T-helper 2 cell treated with Interferon-gamma antibody and Interleukin-4, amounts not matched to agents 5 μg/mL and 100 μg/mL, for 36 hours (primary cell): ENCODE results near the gene MSLN.
"Not testable (repeated sequence)": the region's sequence is repeated elsewhere in the genome, so short reads cannot be mapped to it uniquely, and the experiment has no call there.

Experiments
- DNase-seq: peaks from one replicate; pipeline ENCODE4 v3.0.0; 2021; ENCODE audit warnings: low spot score
- H3K27ac Mint-ChIP-seq: one replicate; pipeline ENCODE4 v1.8.0; 2021; ENCODE audit warnings: mild to moderate bottlenecking, mixed read lengths
- H3K27me3 Mint-ChIP-seq: one replicate; pipeline ENCODE4 v1.8.0; 2021; ENCODE audit warnings: low read depth, mixed read lengths
- H3K36me3 Mint-ChIP-seq: one replicate; pipeline ENCODE4 v1.8.0; 2021; ENCODE audit warnings: low read depth, mixed read lengths
- H3K4me1 Mint-ChIP-seq: one replicate; pipeline ENCODE4 v1.8.0; 2021; ENCODE audit warnings: low read depth, mixed read lengths
- H3K4me3 Mint-ChIP-seq: one replicate; pipeline ENCODE4 v1.8.0; 2022; ENCODE audit warnings: mild to moderate bottlenecking, moderate library complexity, mixed read lengths
- H3K9me3 Mint-ChIP-seq: one replicate; pipeline ENCODE4 v1.8.0; 2021; ENCODE audit warnings: mixed read lengths

The MSLN gene

GRCh38 chr16:751152-752006 lies 9.2 kb upstream of the MSLN start:
- H3K27ac Mint-ChIP-seq = no peak overlapping the region
- H3K27me3 Mint-ChIP-seq = peaks cover 4% of the 10 kb centered on the region
- H3K4me3 Mint-ChIP-seq = no peak overlapping the region
- no peaks in the 10 kb centered on the region for H3K4me1 Mint-ChIP-seq
- DNase-seq = no peak
- no peaks in the 10 kb centered on the region for H3K9me3 Mint-ChIP-seq
- H3K36me3 Mint-ChIP-seq = no peaks in the 10 kb centered on the region

DNA sequence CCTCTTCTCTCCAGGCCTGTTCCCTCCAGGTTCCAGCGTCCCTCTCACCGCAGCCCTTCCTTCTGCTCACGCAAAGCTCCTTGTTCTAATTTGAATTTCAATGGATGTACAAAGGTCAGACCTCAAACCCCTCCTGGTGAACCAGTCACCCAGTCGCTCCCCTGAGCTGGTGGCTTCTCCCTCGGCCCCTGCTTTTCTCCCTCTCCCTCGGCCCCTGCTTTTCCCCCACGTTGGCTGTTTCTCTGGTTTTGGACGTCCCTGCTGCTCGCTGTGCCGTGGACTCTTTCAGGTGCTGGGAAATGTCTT lies 8.6 kb upstream of the MSLN start:
- H3K27me3 Mint-ChIP-seq = peaks cover 7% of the 10 kb centered on the region
- no peak overlapping the region for H3K4me3 Mint-ChIP-seq
- no peaks in the 10 kb centered on the region for H3K36me3 Mint-ChIP-seq
- H3K4me1 Mint-ChIP-seq = no peaks in the 10 kb centered on the region
- no peaks in the 10 kb centered on the region for H3K9me3 Mint-ChIP-seq
- no peak for DNase-seq
- H3K27ac Mint-ChIP-seq = no peak overlapping the region

- H3K4me1 Mint-ChIP-seq, H3K36me3 Mint-ChIP-seq, H3K4me3 Mint-ChIP-seq, H3K27me3 Mint-ChIP-seq, DNase-seq, H3K27ac Mint-ChIP-seq, H3K9me3 Mint-ChIP-seq: not testable (repeated sequence)
These were observed 6.4 kb upstream of the MSLN start for GRCh38 chr16:754121-754607.

DNA sequence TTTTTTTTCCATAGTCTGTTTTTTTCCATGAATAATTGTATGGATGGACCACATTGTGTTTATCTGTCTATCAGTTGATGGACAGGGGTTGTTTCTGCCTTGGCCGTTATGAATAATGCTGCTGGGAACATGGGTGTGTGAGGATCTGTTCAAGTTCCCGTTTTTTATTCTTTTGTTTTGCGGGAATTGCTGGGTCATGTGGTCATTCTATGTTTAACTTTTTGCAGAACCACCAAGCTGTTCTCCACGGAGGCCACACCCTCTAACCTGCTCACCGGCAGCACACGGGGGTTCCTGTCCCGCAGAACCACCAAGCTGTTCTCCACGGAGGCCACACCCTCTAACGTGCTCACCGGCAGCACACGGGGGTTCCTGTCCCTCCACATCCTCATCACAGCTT lies 5.9 kb upstream of the MSLN start:
- DNase-seq = no peak
- Mint-ChIP-seq H3K4me1 (no peaks in the 10 kb centered on the region), H3K27me3 (peaks cover 7% of the 10 kb centered on the region), H3K9me3 (no peaks in the 10 kb centered on the region), H3K36me3 (no peaks in the 10 kb centered on the region), H3K4me3 (no peak overlapping the region), H3K27ac (no peak overlapping the region)

DNA sequence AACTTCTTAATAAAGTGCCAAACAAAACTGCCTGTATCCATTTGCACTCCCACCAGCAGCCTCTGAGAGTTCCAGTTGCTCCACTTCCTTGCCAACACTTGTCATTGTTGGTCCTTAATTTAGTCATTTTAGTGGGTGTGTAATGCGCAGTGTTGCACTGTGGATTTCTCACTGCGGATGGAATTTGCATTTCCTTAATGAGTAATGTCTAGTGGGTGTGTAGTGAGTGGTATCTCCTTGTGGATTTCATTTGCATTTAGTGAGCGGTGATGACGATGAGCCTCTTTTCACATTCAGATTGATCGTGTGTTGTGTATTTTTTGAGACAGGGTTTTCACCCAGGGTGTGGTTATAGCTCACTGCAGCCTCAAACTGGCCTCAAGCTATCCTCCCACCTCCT lies 4.1 kb upstream of the MSLN start:
- H3K9me3 Mint-ChIP-seq = no peaks in the 10 kb centered on the region
- no peaks in the 10 kb centered on the region for H3K4me1 Mint-ChIP-seq
- DNase-seq = no peak
- H3K27me3 Mint-ChIP-seq = peaks cover 7% of the 10 kb centered on the region
- H3K36me3 Mint-ChIP-seq = no peaks in the 10 kb centered on the region
- H3K4me3 Mint-ChIP-seq = no peak overlapping the region
- H3K27ac Mint-ChIP-seq = no peak overlapping the region

- Mint-ChIP-seq H3K27ac (no peak overlapping the region), H3K9me3 (no peaks in the 10 kb centered on the region), H3K4me1 (no peaks in the 10 kb centered on the region), H3K27me3 (peaks cover 7% of the 10 kb centered on the region), H3K36me3 (no peaks in the 10 kb centered on the region), H3K4me3 (no peak overlapping the region)
- no peak for DNase-seq
These were observed 1.2 kb upstream of the MSLN start for GRCh38 chr16:759110-759910.

DNA sequence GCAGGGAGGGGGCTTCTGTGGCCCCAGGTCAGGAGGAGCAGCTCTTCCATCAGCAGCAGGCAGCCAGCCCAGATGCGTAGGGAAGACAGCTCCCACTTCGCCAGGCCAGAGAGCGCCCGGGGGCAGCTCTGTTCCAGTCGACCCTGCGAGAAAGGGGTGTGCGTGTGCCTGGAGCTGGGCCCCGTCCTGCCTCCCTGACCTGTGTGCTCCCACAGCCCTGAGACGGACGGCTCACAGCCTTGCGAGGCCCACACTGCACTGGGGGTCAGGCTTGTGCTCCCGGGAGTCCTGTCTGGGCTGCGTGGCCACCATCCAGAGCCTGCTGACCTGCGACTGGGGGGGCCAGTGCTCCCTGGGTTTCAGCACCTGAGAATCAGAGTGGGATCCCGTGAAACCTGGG lies 469 bp upstream of the MSLN start:
- H3K9me3 Mint-ChIP-seq = no peaks in the 10 kb centered on the region
- DNase-seq = no peak
- H3K27ac Mint-ChIP-seq = no peak overlapping the region
- H3K4me1 Mint-ChIP-seq = no peaks in the 10 kb centered on the region
- H3K4me3 Mint-ChIP-seq = no peak overlapping the region
- H3K27me3 Mint-ChIP-seq = peaks cover 7% of the 10 kb centered on the region
- H3K36me3 Mint-ChIP-seq = no peaks in the 10 kb centered on the region

- DNase-seq = no peak
These were observed 1.3 kb downstream of the MSLN start for GRCh38 chr16:761625-762513.

GRCh38 chr16:762595-763268 lies 2.2 kb downstream of the MSLN start:
- Mint-ChIP-seq H3K27me3 (no peaks in the 10 kb centered on the region), H3K4me3 (no peak overlapping the region), H3K36me3 (no peaks in the 10 kb centered on the region), H3K4me1 (no peaks in the 10 kb centered on the region), H3K9me3 (no peaks in the 10 kb centered on the region), H3K27ac (no peak overlapping the region)
- DNase-seq = no peak

More at GRCh38 chr16:761625-762513, 1.3 kb downstream of the MSLN start:
- no peaks in the 10 kb centered on the region for H3K9me3 Mint-ChIP-seq
- no peaks in the 10 kb centered on the region for H3K27me3 Mint-ChIP-seq
- H3K4me3 Mint-ChIP-seq = no peak overlapping the region
- H3K27ac Mint-ChIP-seq = no peak overlapping the region
- H3K36me3 Mint-ChIP-seq = no peaks in the 10 kb centered on the region
- H3K4me1 Mint-ChIP-seq = no peaks in the 10 kb centered on the region

- Mint-ChIP-seq H3K4me1 (no peaks in the 10 kb centered on the region), H3K27ac (no peak overlapping the region), H3K4me3 (no peak overlapping the region), H3K27me3 (no peaks in the 10 kb centered on the region), H3K36me3 (no peaks in the 10 kb centered on the region), H3K9me3 (no peaks in the 10 kb centered on the region)
- no peak for DNase-seq
These were observed 3.0 kb downstream of the MSLN start for GRCh38 chr16:763369-764183.

- Mint-ChIP-seq H3K27ac (no peak overlapping the region), H3K4me1 (no peaks in the 10 kb centered on the region), H3K27me3 (no peaks in the 10 kb centered on the region), H3K4me3 (no peak overlapping the region), H3K9me3 (no peaks in the 10 kb centered on the region), H3K36me3 (no peaks in the 10 kb centered on the region)
- no peak for DNase-seq
These were observed 3.7 kb downstream of the MSLN start for GRCh38 chr16:764184-764750.

DNA sequence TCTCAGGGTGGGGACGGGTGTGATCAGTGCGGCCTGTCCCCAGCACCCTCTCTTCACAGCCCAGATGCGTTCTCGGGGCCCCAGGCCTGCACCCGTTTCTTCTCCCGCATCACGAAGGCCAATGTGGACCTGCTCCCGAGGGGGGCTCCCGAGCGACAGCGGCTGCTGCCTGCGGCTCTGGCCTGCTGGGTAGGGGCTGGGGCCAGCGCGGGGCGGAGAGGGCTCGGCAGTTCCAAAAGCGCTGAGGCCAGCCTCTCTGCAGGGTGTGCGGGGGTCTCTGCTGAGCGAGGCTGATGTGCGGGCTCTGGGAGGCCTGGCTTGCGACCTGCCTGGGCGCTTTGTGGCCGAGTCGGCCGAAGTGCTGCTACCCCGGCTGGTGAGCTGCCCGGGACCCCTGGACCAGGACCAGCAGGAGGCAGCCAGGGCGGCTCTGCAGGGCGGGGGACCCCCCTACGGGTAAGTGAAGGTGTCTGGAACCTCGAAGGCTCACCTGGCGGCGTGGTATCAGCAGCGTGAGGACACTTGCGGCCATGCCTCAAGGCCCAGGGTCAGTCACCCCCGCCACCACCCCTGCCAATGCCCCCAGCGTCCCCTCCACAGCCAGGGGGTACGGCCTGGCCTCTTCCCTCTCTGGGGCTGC lies 4.4 kb downstream of the MSLN start:
- Mint-ChIP-seq H3K27me3 (no peaks in the 10 kb centered on the region), H3K9me3 (no peaks in the 10 kb centered on the region), H3K4me3 (no peak overlapping the region), H3K36me3 (no peaks in the 10 kb centered on the region), H3K4me1 (no peaks in the 10 kb centered on the region), H3K27ac (no peak overlapping the region)
- no peak for DNase-seq
